ENCODE data around the gene EPSTI1.

EPSTI1 gene

GRCh38 chr13:42891591-42891990, 100.5 kb downstream of the EPSTI1 start:
- no peaks in the 10 kb centered on the region for H3K27me3 ChIP-seq
- no peaks in the 10 kb centered on the region for H3K36me3 ChIP-seq
- H3K9me3 ChIP-seq = no peaks in the 10 kb centered on the region
- TF ChIP-seq CTCF (IDR thresholded peaks at IDR 0.05; ENCODE audit: low read depth, low read length) = no peak
- H3K4me1 ChIP-seq = peaks cover 12% of the 10 kb centered on the region; the same call in 1 of the 2 replicates
- H3K4me3 ChIP-seq (ENCODE audit: low read depth, low read length) = no peak overlapping the region
- DNase-seq = no peak

DNA sequence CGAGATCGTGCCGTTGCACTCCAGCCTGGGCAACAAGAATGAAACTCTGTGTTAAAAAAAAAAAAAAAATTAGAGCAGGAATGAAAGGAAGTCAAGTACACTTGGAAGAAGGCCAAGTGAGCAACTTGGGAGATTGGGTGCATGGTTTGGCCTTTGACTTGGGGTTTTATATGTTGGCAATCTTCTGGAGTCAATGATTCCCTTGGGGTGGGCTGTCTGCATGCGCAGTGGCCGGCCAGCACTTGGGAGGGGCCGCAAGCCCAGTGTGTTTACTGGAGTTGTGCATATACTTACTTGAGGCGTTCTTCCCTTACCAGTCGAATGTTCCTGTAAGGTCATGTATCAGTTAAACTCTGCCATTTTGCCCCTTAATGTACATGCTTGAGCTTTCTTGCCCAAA, 106.7 kb downstream of the EPSTI1 start:
- TF ChIP-seq CTCF (IDR thresholded peaks at IDR 0.05; ENCODE audit: low read depth, low read length) = no peak
- Histone ChIP-seq H3K4me3 (ENCODE audit: low read depth, low read length) (no peak overlapping the region), H3K36me3 (no peaks in the 10 kb centered on the region), H3K4me1 (peaks cover 23% of the 10 kb centered on the region; the same call in 1 of the 2 replicates), H3K27me3 (no peaks in the 10 kb centered on the region), H3K9me3 (no peaks in the 10 kb centered on the region)
- no peak for DNase-seq

GRCh38 chr13:42883771-42884467, 108.1 kb downstream of the EPSTI1 start:
- H3K36me3 ChIP-seq = no peaks in the 10 kb centered on the region
- peak; percentile 67 for DNase-seq
- TF ChIP-seq CTCF (IDR thresholded peaks at IDR 0.05; ENCODE audit: low read depth, low read length) = peak; percentile 63
- H3K9me3 ChIP-seq = no peaks in the 10 kb centered on the region
- H3K27me3 ChIP-seq = no peaks in the 10 kb centered on the region
- H3K4me1 ChIP-seq = peaks cover 23% of the 10 kb centered on the region
- H3K4me3 ChIP-seq (ENCODE audit: low read depth, low read length) = peak overlapping the region; percentile 30

GRCh38 chr13:42883142-42883541, 108.9 kb downstream of the EPSTI1 start:
- TF ChIP-seq CTCF (IDR thresholded peaks at IDR 0.05; ENCODE audit: low read depth, low read length) = no peak
- Histone ChIP-seq H3K36me3 (no peaks in the 10 kb centered on the region), H3K9me3 (no peaks in the 10 kb centered on the region), H3K4me1 (peaks cover 23% of the 10 kb centered on the region), H3K4me3 (ENCODE audit: low read depth, low read length) (no peak overlapping the region), H3K27me3 (no peaks in the 10 kb centered on the region)
- no peak for DNase-seq

GRCh38 chr13:42880056-42880605, 111.9 kb downstream of the EPSTI1 start:
- Histone ChIP-seq H3K9me3 (no peaks in the 10 kb centered on the region), H3K36me3 (no peaks in the 10 kb centered on the region), H3K4me1 (peaks cover 41% of the 10 kb centered on the region), H3K27me3 (no peaks in the 10 kb centered on the region), H3K4me3 (ENCODE audit: low read depth, low read length) (no peak overlapping the region)
- TF ChIP-seq CTCF (IDR thresholded peaks at IDR 0.05; ENCODE audit: low read depth, low read length) = no peak
- no peak for DNase-seq

DNA sequence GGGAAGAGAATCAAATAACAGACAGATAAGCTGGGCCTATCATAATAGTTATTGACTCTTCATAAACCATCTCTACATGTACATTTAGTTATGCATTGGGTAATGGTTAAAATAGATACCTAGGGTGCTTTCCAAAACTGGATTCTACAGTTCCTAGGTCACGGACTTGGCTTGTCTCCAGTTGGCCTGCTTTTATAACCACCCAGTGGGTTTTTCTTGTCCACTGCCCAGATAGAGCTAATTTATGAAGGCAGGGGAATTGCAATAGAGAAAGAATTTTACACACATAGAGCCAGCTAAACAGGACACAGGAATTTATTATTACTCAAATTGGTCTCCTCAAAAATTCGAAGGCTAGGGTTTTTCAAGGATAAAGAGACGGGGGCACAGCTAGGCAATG, 113.3 kb downstream of the EPSTI1 start:
- H3K9me3 ChIP-seq = no peaks in the 10 kb centered on the region
- no peak overlapping the region for H3K4me3 ChIP-seq (ENCODE audit: low read depth, low read length)
- H3K4me1 ChIP-seq = peaks cover 41% of the 10 kb centered on the region
- DNase-seq = no peak
- no peaks in the 10 kb centered on the region for H3K27me3 ChIP-seq
- no peak for TF ChIP-seq CTCF (IDR thresholded peaks at IDR 0.05; ENCODE audit: low read depth, low read length)
- H3K36me3 ChIP-seq = no peaks in the 10 kb centered on the region
